GM20000 (cell line): Measurements from ENCODE around the gene PRR23A.
"Not testable (repeated sequence)": the region's sequence is repeated elsewhere in the genome, so short reads cannot be mapped to it uniquely, and the experiment has no call there.

Source experiments
- DNase-seq: peaks from one replicate; pipeline ENCODE4 v3.0.0; 2012; ENCODE audit warnings: low spot score
- TF ChIP-seq, protein P1 (sequence below): IDR thresholded peaks from 2 replicates; pipeline ENCODE4 v1.5.1; 2012; ENCODE audit warnings: mild to moderate bottlenecking, control low read depth; ENCODE audit errors: extremely low read depth, missing control alignments

Gene PRR23A

GRCh38 chr3:139006051-139006716 is at the start of gene PRR23A:
Gene PRR23A (minus strand): TSS chr3:139006268. CDS start chr3:139006268, 0 bp downstream.
- TF ChIP-seq, protein P1, sequence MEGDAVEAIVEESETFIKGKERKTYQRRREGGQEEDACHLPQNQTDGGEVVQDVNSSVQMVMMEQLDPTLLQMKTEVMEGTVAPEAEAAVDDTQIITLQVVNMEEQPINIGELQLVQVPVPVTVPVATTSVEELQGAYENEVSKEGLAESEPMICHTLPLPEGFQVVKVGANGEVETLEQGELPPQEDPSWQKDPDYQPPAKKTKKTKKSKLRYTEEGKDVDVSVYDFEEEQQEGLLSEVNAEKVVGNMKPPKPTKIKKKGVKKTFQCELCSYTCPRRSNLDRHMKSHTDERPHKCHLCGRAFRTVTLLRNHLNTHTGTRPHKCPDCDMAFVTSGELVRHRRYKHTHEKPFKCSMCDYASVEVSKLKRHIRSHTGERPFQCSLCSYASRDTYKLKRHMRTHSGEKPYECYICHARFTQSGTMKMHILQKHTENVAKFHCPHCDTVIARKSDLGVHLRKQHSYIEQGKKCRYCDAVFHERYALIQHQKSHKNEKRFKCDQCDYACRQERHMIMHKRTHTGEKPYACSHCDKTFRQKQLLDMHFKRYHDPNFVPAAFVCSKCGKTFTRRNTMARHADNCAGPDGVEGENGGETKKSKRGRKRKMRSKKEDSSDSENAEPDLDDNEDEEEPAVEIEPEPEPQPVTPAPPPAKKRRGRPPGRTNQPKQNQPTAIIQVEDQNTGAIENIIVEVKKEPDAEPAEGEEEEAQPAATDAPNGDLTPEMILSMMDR: no peak

DNA sequence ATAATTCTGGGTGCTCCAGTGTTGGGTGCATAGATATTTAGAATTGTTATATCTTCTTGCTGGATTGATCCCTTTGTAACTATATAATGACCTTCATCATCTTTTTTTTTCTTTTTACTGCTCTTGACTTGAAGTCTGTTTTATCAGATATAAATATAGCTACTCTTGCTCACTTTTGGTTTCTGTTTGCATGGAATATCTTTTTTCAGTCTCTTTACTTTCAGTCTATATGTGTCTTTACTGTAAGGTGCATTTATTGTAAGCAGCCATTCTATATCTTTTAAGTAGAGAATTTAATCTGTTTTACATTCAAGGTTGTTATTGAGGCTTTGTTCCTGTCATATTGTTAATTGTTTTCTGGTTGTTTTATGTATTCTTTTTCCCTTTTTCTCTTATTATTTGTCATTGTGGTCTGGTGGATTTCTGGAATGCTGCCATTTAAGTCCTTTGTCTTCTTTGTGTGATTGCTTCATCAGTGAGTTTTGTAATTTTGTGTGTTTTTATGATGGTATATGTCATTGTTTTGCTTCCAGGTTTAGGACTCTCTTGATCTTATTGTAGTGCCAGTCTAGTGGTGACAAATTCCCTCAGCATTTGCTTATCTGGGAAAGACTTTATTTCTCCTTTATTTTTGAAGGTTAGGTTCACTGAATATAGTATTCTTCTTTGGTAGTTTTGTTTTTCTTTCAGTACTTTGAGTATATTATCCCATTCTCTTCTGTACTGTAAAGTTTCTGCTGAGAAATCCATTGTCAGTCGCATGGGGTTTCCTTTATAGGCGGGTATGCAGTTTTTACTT is 46.9 kb upstream of the PRR23A start:
- TF ChIP-seq, protein P1: no peak
- DNase-seq: no peak

More at GRCh38 chr3:139006051-139006716, at the start of gene PRR23A:
- DNase-seq: no peak

- TF ChIP-seq, protein P1: no peak
- no peak for DNase-seq
These were observed 38.5 kb upstream of the PRR23A start, which contains the start of gene PRR23C for GRCh38 chr3:139044366-139045210. Gene PRR23C (minus strand): TSS chr3:139044892. CDS start chr3:139044620, 272 bp downstream.

GRCh38 chr3:139043554-139044365 is 37.7 kb upstream of the PRR23A start:
- TF ChIP-seq, protein P1: no peak
- DNase-seq: no peak

DNA sequence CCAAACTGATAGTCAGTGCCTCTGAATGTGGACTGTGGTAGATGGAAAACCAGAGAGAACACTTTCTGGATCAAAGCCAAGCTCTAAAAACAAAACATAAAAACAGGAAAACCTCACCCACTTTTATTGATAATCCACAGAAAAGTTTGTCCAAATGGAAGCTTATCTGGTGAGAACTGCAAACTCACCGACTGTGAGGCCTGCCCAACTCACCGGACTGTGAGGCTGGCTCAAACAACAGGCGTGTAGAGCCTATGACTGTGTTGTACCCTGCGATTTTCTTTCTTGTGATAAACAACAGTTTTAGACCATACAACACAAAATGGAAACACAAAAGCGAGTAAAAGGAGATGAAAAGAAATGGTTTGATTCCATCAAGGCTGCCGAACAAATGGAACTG is 31.4 kb upstream of the PRR23A start:
- no peak for DNase-seq
- TF ChIP-seq, protein P1: no peak

DNA sequence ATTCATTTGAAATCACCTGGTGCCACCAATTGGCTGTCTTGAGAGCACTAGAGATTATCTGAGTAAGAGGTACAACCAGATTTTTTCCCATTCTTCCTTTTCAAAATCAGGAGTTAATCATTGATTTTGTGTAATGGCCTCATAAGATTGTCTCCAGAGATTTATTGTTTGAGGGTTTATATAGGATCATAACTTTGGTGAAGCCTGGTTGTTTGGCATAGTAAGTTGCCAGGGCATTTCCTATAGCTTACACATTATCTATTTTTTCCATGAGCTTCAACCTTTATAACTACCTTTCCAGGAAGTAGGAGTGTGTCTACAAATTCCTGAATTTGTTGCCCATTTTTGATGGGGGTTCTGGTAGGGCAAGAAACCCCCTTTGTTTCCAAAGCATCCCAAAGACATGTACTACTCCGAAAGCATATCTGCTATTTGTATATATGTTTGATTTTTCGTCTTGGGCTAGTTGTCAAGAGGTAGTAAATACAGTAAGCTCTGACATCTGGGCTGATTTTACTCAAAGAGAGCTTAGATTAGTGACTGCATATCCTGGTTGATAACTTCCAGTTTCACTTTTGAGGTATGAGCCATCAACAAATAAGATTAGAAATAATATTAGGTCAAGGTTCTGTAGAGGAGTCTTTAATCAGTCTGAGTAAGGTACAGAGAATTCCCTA is 26.4 kb upstream of the PRR23A start:
- DNase-seq: no peak
- TF ChIP-seq, protein P1: no peak

GRCh38 chr3:139030576-139030975 is 24.5 kb upstream of the PRR23A start:
- not testable (repeated sequence) for DNase-seq
